GM23248 (cell line): ENCODE measurements around the gene ENTREP3. TPM values are rescaled to one million over a fixed set of nuclear protein-coding genes. Genes with fewer than 3 reads are reported as not detected.

Source experiments
- DNase-seq: peaks from one replicate; pipeline ENCODE4 v3.0.0-alpha.2; 2015
- H2AFZ ChIP-seq: fragments of 200-600 bp; sonication (generic); 2 replicates; pipeline ENCODE4 v1.6.1; 2016; ENCODE audit warnings: antibody characterized with exemption
- H3F3A ChIP-seq: fragments of 200-600 bp; sonication (generic); 2 replicates; pipeline ENCODE4 v1.6.1; 2016; ENCODE audit warnings: mild to moderate bottlenecking, antibody characterized with exemption, mixed run types; ENCODE audit not compliant: insufficient read depth
- H3K27ac ChIP-seq: fragments of 200-600 bp; sonication (generic); 2 replicates; pipeline ENCODE4 v1.5.1; 2016; ENCODE audit warnings: mild to moderate bottlenecking
- H3K27me3 ChIP-seq: fragments of 200-600 bp; sonication (generic); replicated peaks from 2 replicates; pipeline ENCODE4 v1.6.1; 2016; ENCODE audit warnings: mild to moderate bottlenecking; ENCODE audit not compliant: insufficient read depth
- H3K36me3 ChIP-seq: fragments of 200-600 bp; sonication (generic); 2 replicates; pipeline ENCODE4 v1.6.1; 2016; ENCODE audit warnings: low read depth, mild to moderate bottlenecking
- H3K4me1 ChIP-seq: fragments of 200-600 bp; sonication (generic); 2 replicates; pipeline ENCODE4 v1.6.1; 2016; ENCODE audit warnings: mild to moderate bottlenecking; ENCODE audit not compliant: insufficient read depth
- H3K4me2 ChIP-seq: fragments of 200-600 bp; sonication (generic); one replicate; pipeline ENCODE4 v1.6.1; 2016; ENCODE audit warnings: mild to moderate bottlenecking; ENCODE audit not compliant: unreplicated experiment
- H3K4me3 ChIP-seq: fragments of 200-600 bp; sonication (generic); 2 replicates; pipeline ENCODE4 v1.5.1; 2016; ENCODE audit warnings: mild to moderate bottlenecking
- H3K79me2 ChIP-seq: fragments of 200-600 bp; sonication (generic); 2 replicates; pipeline ENCODE4 v1.6.1; 2016; ENCODE audit warnings: mild to moderate bottlenecking; ENCODE audit not compliant: insufficient read depth
- H3K9ac ChIP-seq: fragments of 200-600 bp; sonication (generic); 2 replicates; pipeline ENCODE4 v1.6.1; 2016; ENCODE audit warnings: mild to moderate bottlenecking
- H3K9me2 ChIP-seq: fragments of 200-600 bp; sonication (generic); 2 replicates; pipeline ENCODE4 v1.6.1; 2016; ENCODE audit warnings: mixed run types, mild to moderate bottlenecking, moderate library complexity; ENCODE audit not compliant: insufficient read depth
- H3K9me3 ChIP-seq: fragments of 200-600 bp; sonication (generic); one replicate; pipeline ENCODE4 v1.6.1; 2017; ENCODE audit warnings: low read depth
- H4K20me1 ChIP-seq: fragments of 200-600 bp; sonication (generic); 2 replicates; pipeline ENCODE4 v1.6.0; 2016; ENCODE audit not compliant: insufficient read depth
- EZH2 ChIP-seq: fragments of 200-600 bp; sonication (generic); IDR thresholded peaks from 2 replicates; pipeline ENCODE4 v1.6.1; 2018; ENCODE audit warnings: antibody characterized with exemption, mild to moderate bottlenecking; ENCODE audit not compliant: insufficient read depth, poor library complexity, severe bottlenecking
- EZH2phosphoT487 ChIP-seq: fragments of 200-600 bp; sonication (generic); IDR thresholded peaks from 2 replicates; pipeline ENCODE4 v1.6.1; 2018; ENCODE audit warnings: antibody characterized with exemption, moderate library complexity, mild to moderate bottlenecking, low read depth; ENCODE audit not compliant: insufficient read depth
- WGBS, 2 experiments: methylation state at CpG; one replicate each; pipeline ENCODE4 v1.1.6; 2015 to 2017; ENCODE audit warnings: low lambda C conversion rate in 2 of 2, low coverage in 1 of 2; ENCODE audit errors: missing lambda C conversion rate in 2 of 2; 5-methylcytosine and 5-hydroxymethylcytosine counted together
- in situ Hi-C: fragments of 300-500 bp; cut with MboI; formaldehyde crosslinking; loops from 2 replicates; pipeline ENCODE4 v1.15.0; 2020
- polyA plus RNA-seq: library from polyadenylated mRNA; unstranded; fragments of >200 nt; fragmentation: Nextera tagmentation; extraction: Ambion mirVana; gene quantifications from 2 replicates; pipeline ENCODE4 v1.2.1, GENCODE V29; 2016
- total RNA-seq: library from RNA; depleted of rRNA; stranded (reverse); fragments of >200 nt; shearing (Covaris generic); gene quantifications from 2 replicates; pipeline ENCODE4 v1.2.3, GENCODE V29; 2014; rRNA removed

ENTREP3 gene, protein sequence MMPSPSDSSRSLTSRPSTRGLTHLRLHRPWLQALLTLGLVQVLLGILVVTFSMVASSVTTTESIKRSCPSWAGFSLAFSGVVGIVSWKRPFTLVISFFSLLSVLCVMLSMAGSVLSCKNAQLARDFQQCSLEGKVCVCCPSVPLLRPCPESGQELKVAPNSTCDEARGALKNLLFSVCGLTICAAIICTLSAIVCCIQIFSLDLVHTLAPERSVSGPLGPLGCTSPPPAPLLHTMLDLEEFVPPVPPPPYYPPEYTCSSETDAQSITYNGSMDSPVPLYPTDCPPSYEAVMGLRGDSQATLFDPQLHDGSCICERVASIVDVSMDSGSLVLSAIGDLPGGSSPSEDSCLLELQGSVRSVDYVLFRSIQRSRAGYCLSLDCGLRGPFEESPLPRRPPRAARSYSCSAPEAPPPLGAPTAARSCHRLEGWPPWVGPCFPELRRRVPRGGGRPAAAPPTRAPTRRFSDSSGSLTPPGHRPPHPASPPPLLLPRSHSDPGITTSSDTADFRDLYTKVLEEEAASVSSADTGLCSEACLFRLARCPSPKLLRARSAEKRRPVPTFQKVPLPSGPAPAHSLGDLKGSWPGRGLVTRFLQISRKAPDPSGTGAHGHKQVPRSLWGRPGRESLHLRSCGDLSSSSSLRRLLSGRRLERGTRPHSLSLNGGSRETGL
- total RNA-seq (6.4 and 8.0 TPM in 2 replicates), polyA plus RNA-seq (8.0 TPM in 2 replicates)

DNA sequence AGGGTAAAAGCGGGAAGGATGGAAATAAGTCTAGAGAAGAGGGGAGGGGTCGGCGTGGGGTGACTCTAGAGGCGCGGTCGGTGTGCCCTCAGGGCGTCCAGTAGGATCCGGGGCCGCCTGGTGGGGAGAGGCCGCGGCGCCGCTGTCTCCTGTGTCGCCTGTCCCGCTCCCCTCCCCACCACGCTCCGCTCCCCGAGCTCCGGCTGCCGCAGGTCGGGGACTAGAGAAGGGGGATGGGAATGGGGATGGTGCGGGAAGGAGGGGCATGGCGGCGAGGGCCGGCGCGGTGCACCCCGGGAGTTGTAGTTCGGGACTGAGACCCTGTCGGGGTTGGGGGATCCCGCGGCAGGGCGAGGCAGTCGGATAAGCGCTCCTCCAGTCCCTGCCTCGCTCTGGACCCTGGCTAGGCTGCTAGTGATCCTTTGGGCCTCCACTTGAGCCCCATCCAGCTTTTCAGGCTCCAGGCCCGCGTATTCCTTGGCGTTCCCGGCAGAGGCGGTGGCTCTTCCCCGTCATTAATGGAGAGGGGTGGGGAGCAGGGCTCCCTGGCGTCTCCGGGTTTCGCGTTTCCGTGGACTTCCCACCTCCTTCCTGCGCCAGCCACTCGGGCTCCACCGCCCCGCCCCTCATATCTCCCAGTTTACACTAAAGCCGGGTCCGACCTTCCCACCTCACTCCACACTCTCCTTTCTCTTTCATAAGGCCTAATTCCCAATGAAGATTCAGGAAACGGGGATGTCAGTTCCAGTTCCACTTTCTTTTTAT is at the start of gene ENTREP3:
ENTREP3 (minus strand) TSS at position 241 of the 765 bp plus-strand sequence. CDS start 606 bp downstream, outside the sequence.
- peaks cover 17% of the 10 kb centered on the region for H3F3A ChIP-seq
- WGBS, 2 experiments: 1 to 3% methylated on average over 22 to 54 of the region's 54 CpGs
- H2AFZ ChIP-seq: peak within 1 kb of the TSS; percentile 83
- H3K9me2 ChIP-seq: no peaks in the 10 kb centered on the region
- DNase-seq: peak; percentile 86
- H3K9ac ChIP-seq: peak within 1 kb of the TSS; percentile 84
- H4K20me1 ChIP-seq: no peaks in the 10 kb centered on the region
- H3K4me3 ChIP-seq: peak within 1 kb of the TSS; percentile 77
- H3K36me3 ChIP-seq: no peaks in the 10 kb centered on the region
- no peak for TF ChIP-seq EZH2phosphoT487
- TF ChIP-seq EZH2: no peak
- no peaks in the 10 kb centered on the region for H3K9me3 ChIP-seq
- peak within 1 kb of the TSS; percentile 84 for H3K4me2 ChIP-seq
- H3K79me2 ChIP-seq: peaks cover 36% of the 10 kb centered on the region
- in situ Hi-C loops: no loop called here
- H3K27me3 ChIP-seq: no peaks in the 10 kb centered on the region
- H3K4me1 ChIP-seq: peaks cover 7% of the 10 kb centered on the region; the same call in 1 of the 2 replicates
- H3K27ac ChIP-seq: peak within 1 kb of the TSS; percentile 84

DNA sequence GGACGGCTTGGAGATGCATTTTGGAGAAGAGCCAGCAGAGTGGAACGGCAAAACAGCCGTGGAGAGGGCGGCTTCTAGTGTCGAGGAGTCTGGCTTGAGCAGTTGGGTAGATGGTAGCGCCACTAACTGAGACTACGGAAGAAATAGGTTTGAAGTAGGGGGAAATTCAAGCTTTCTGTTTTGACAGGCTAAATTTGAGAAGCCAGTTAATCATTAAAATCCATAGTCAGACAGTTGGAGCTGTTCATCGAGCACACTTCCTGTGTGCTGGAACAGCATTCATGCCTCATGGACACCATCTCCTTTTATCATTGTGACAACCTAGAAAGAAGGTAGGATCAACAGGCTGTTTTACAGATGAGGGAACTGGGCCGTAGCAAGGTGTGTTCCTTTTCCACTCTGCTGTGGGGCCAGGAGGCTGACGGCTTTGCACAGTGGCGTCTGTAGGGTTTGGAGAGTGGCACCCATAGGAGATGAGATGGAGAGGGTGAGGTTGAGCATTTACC is 49.3 kb upstream of the ENTREP3 start:
- Histone ChIP-seq H3K9ac (no peak overlapping the region), H3K27ac (no peak overlapping the region), H3K4me3 (no peak overlapping the region), H3K4me1 (peaks cover 17% of the 10 kb centered on the region), H2AFZ (no peak overlapping the region), H3F3A (peaks cover 13% of the 10 kb centered on the region; the same call in 1 of the 2 replicates), H3K9me2 (no peaks in the 10 kb centered on the region), H3K4me2 (no peak overlapping the region), H3K9me3 (no peaks in the 10 kb centered on the region), H4K20me1 (no peaks in the 10 kb centered on the region), H3K27me3 (no peaks in the 10 kb centered on the region), H3K36me3 (no peaks in the 10 kb centered on the region), H3K79me2 (peaks cover 9% of the 10 kb centered on the region)
- TF ChIP-seq EZH2phosphoT487: no peak
- TF ChIP-seq EZH2: no peak
- in situ Hi-C loops: no loop called here
- WGBS, 2 experiments: 63 to 67% methylated on average over 11 of the region's 11 CpGs
- DNase-seq: no peak

DNA sequence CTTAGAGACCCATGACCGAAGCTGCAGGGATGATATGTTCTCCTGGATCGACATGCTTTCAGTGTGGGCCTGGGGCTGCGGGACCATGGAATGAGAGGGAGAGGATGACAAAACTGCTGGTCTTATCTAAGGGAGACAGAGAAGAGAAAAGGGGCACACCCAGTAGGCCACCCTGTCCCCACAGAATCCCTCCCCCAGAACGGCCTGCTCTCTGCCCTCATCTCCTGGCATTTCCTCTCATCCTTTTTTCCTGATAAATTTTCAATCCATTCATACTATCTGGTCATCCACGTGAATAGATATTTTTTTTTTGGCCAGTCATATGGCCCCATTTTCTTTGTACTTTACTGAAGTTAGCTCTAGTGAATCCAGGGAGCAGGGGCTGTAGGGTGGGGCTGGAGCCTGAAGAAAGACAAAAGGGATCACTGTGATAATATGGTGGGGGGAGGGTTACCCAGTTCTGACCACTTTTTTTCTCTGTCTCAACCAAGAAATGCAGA is 46.1 kb upstream of the ENTREP3 start, which contains the start of gene PKLR:
PKLR (minus strand) TSS at position 97 of the 500 bp plus-strand sequence; CDS start at position 54, 43 bp downstream.
- TF ChIP-seq EZH2phosphoT487: no peak
- TF ChIP-seq EZH2: no peak
- Histone ChIP-seq H3K27me3 (no peaks in the 10 kb centered on the region; the same call in 1 of the 2 replicates), H3F3A (0 out of 2 replicates have a peak, but pooled peaks cover 4% of the 10 kb centered on the region), H3K9me3 (no peaks in the 10 kb centered on the region), H3K4me2 (no peak within 1 kb of the TSS), H3K9ac (no peak within 1 kb of the TSS), H3K4me3 (no peak within 1 kb of the TSS), H3K9me2 (no peaks in the 10 kb centered on the region), H3K4me1 (peaks cover 14% of the 10 kb centered on the region), H3K79me2 (no peaks in the 10 kb centered on the region), H2AFZ (no peak within 1 kb of the TSS), H3K36me3 (no peaks in the 10 kb centered on the region), H3K27ac (no peak within 1 kb of the TSS), H4K20me1 (no peaks in the 10 kb centered on the region)
- in situ Hi-C loops: no loop called here
- no peak for DNase-seq
- 51 to 53% methylated on average over 5 of the region's 5 CpGs for WGBS, 2 experiments
